ENCODE results near the gene OTUB2.

OTUB2 gene

GRCh38 chr14:94022532-94023411 lies 3.4 kb upstream of the OTUB2 start:
- DNase-seq: no peak

GRCh38 chr14:94024549-94024948 lies 1.6 kb upstream of the OTUB2 start:
- no peak for DNase-seq

GRCh38 chr14:94025720-94026119 lies 420 bp upstream of the OTUB2 start:
- DNase-seq: no peak

- DNase-seq: no peak
Observed at GRCh38 chr14:94026889-94027469, 839 bp downstream of the OTUB2 start.

DNA sequence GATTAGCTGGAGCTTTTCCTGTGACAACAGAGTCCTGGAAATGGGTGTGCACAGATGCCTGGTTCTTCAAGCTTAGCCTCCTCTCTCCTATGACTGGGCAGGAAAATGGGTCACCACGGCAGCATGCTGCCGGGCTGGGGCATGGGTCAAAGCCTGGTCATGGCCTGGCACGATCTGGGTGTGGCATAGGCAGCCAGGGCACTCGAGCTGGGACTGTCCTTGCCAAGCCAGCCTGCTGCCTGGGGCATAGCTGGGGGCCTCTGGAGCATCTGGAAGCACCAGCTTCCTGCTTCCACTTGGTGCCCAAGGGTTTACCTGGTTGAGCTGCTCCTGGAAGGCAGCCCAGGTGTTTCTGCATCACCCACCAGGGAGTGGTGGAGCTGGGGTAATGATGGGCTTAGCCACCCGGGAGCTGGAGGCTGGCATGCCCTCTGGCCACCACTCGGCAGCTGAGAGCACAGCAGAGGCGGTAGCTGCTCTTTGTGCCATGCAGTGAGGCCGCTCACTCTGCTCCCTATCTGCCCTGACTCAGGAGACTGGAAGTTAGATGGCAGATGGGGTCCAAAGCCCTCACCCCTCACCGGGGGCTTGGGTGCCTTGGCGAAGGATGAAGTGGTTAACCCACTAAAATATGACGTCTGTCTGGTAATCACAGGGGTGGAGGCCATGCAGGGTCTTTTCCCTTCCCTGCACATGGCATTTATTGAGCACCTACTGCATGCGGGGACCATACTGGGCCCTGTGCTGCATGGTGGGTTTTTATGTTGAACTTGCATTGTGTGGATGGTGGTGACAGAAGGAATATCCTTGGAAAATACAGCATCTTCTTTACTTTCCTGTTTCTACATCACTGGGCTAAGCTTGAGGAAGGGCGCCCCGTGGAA lies 1.7 kb downstream of the OTUB2 start:
- DNase-seq: no peak

DNA sequence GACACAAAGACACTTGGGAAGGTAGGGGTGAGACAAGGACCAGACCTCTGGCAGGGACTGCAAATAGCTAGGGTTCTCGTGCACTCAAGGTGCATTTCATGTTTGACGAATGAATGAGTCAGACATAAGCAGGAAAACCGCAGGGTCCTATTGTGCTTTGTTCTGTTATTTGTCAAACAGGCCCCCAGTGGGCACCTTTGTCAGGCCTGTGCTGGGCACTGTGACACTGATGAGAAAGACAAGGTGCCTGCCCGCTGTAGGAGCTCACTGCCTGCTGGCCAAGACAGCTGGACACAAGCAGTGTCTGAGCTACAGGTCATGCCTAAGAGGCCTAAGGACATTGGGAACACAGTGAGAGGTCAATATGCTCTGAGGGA lies 2.3 kb downstream of the OTUB2 start:
- DNase-seq: no peak

DNA sequence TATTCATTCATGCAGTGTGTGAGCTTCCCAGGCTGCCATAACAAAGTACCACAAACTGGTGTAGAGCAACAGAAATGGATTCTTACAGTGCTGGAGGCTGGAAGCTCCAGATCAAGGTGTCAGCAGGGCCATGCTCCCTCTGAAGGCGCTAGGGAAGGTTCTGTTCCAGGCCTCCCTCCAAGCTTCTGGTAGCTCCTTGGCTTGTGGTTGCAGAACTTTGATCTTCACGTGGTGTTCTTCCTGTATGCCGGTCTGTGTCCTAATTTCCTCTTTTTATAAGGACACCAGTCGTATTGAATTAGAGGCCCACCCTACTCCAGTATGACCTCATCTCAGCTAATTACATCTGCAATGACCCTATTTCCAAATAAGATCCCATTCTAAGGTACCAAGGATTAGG lies 3.1 kb downstream of the OTUB2 start:
- DNase-seq: no peak

DNA sequence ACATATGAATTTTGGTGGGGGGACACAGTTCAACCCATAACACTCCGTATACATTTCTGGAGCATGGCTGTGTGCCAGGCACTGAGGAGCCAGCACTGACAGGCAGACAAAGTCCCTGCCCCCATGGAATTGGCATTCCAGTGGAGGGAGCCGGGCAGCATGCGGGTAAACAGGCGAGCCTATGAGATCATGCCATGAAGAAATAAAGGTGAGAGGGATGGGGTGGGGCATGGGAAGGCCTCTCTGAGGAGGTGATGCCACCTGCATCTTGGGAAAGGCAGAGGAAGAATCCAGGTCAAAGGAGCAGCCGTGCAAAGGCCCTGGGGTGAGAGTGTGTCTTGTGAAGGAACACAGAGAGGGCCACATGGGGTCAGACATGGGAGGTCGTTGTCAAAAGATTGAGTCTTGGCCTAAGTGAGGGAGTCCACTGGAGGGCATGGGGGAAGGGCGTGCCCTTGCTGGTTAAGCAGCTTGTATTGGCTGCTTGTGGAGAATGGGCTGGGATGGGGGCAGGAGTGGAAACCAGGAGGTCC lies 3.6 kb downstream of the OTUB2 start:
- DNase-seq: no peak

- no peak for DNase-seq
Observed at GRCh38 chr14:94030571-94030970, 4.4 kb downstream of the OTUB2 start.

DNA sequence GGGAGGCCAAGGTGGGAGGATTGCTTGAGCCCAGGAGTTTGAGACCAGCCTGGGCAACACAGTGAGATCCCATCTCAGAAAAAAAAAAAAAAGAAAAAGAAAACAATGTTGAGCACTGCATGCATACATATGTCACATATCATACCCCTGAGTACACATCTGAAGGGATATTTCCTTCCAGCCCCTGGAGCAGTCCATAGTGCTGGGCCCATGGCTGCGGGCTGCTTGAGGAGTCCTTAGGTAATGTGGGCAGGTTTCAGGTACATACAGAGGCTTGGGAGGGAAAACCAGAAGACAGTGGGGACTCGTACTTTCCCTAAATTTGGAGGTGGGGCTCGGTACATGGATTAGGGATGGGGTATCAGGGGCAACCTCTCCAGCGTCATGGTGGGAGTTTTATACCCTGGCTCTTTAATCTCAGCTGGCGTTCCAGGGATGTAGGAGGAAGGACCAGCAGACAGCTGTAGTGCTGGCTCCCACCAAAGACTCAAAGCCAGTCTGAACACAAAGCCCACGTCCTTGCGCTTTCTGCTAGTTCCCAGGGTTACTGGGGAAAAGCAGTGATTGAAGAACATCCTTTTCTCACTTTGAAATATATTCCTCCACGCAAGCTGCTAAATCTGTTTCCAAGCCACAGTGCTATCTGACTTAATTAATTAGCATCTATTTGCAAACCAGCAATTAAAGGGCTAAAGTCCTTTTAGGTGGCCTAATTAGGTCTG lies 5.2 kb downstream of the OTUB2 start:
- DNase-seq: no peak

DNA sequence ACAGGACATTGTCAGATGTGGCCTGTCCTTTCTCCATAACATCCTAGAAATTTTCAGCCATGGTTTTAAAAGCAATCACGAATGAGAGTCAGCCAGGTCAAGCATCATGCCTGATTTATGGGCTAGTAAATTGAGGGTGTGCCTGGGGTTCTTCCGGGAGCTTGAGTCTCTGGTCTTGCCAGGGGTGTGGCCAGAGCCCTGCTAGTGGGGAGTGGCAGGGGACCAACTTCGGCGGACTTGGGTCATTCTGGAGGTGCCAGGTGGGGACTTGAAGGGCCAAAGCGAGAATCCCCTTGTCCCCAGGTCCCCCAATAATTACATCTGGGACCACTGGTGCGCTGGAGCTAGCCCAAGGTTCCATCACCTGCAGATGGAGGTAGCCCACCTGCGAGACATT lies 5.7 kb downstream of the OTUB2 start:
- DNase-seq: no peak

- DNase-seq: no peak
Observed at GRCh38 chr14:94034886-94035285, 8.7 kb downstream of the OTUB2 start.

DNA sequence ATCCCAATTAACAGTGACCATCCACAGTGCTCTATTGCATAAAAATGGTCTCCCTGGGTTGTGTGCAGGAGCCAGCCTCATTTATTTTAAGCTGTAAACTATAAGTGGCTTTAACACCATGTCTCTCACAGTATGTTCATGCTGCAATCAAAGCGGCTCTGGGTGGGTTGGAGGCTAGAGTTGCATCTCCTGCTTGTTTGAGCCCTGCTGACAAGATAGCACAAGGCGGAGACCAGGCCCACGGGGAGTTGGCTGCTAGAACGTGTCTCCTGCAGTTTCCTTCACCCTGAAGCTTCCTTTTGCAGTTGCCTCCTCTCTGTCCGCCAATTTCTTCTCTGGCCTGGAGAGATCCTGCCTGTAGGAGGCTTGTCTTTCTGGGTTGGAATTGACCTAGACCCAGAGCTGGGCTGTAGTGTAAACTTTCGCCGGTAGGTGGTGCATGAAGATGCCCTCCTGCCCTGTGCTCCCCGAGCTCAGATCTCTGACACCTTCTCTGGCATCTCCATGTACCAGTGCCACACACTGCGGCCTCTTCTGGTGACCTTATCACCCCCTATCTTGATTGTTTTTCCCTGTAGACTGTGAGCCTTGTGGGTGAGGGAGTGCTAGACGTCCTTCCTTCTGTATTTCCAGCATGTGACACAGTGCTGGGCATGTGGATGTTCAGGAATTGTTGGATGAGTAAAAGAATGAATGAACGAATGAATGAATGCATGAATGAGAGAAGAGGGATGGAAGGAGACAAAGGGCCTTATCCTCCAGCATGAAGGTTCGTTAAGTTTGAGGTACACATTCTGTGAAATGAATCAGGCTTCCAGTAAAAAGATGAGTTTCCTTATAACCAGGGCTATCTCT lies 10.4 kb downstream of the OTUB2 start:
- peak; percentile 9 for DNase-seq

GRCh38 chr14:94037954-94038353 lies 11.8 kb downstream of the OTUB2 start:
- DNase-seq: no peak

DNA sequence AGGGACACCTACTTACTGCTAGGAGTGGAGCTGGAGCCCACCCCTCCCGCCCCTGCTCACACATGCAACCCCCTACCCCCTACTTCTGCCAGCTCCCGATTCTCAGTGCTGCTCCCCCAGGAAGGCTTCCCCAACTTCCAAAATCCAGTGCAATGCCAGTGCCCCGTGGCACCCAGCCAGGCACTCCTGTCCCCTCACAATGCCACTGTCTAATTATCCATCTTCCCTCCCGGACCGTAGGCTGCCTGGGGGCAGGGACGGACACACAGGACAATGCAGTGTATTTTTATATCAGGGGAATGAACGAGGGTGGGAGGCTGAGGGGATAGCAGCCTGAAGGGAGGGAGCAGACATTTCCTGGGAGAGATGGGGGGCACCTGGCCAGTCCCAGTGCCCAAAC lies 12.4 kb downstream of the OTUB2 start:
- no peak for DNase-seq

DNA sequence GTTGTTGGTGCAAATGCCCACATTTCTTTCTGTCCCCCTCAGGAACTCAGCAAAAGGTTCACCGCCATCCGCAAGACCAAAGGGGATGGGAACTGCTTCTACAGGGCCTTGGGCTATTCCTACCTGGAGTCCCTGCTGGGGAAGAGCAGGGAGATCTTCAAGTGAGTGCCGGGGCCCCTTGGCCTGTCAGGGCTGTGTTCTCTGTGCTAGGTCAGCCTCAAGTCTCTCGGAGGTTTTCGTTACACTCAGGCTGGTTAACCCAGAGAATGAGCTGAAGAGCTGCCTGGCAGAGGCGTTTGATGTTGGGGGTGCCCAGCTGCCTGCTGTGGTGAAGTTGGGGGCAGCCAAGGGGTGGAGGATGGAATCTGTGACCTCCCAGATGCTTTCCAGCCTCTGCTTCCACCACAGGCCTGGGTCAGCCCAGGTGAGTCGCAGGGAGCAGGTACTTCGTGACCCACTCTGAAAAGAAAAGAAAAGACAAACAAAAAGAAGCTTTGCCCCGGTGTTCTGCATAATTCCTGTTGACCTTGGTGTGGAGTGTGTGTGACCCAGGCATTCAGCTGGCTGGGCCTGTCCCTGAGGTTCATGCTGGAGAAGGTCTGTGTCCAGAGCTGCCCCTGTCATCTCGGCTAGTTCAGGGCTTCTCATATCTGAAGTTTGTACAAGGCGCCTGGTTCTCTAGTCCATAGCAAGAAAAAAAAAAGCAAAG lies 12.9 kb downstream of the OTUB2 start:
- DNase-seq: no peak

- DNase-seq: no peak
Observed at GRCh38 chr14:94040247-94040646, 14.1 kb downstream of the OTUB2 start.

DNA sequence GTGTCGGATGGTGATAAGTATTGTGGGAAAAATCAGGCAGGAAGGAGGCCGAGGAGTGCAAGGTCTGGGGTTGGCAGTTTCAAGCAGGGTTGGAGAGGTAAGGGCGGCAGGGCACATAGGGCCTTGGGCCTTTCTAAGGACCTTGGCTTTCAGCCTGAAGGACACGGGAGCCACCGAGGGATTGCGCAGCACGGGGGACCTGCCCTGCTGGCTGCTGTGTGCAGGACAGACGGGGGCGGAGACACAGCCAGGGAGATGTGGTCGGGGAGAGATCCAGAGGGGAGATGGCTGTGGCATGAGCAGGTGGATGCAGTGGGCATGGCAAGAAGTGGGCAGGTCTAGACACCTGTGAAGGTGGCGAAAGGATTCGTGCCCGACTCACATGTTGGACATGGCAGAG lies 14.7 kb downstream of the OTUB2 start:
- DNase-seq: no peak

GRCh38 chr14:94041551-94042346 lies 15.6 kb downstream of the OTUB2 start:
- no peak for DNase-seq

GRCh38 chr14:94042433-94043091 lies 16.4 kb downstream of the OTUB2 start:
- DNase-seq: no peak
